HepG2 (cell line): ENCODE results near the gene TCOF1. TPM values are rescaled to one million over a fixed set of nuclear protein-coding genes. Genes with fewer than 3 reads are reported as not detected.

Experiments used
- ATAC-seq: fragments of 200-7000 bp; cut with Tn5 transposase; 3 replicates; pipeline ENCODE4 v1.9.1; 2020; ENCODE audit warnings: mild to moderate bottlenecking, moderate library complexity
- BruUV-seq: library from RNA; stranded (reverse); fragments of 400-500 nt; replicated peaks from 2 replicates; lab custom pipeline; 2021; lab: Mats Ljungman, UMichigan
- CTCF ChIA-PET: fragments of 300-600 bp; formaldehyde crosslinking; extraction: SDS; loops from one replicate; lab custom pipeline; 2021; ENCODE audit warnings: low total read pairs, inconsistent platforms, low intra/inter-chr PET ratio; lab: Yijun Ruan, JAX
- POLR2A ChIA-PET: fragments of 350-600 bp; sonication (Branson Sonifier 250); formaldehyde crosslinking; loops from one replicate; lab custom pipeline; 2020; ENCODE audit warnings: antibody characterized with exemption, inconsistent platforms; lab: Yijun Ruan, JAX
- DNase-seq: peaks from one replicate; pipeline ENCODE4 v3.0.0-alpha.2; 2015; ENCODE audit warnings: low spot score
- FAIRE-seq: peaks from 3 replicates; lab custom pipeline; 2011; peaks lifted over from hg19 to GRCh38; lab: Jason Lieb, UNC
- H2AFZ ChIP-seq: one replicate; pipeline ENCODE4 v1.6.1; 2011; ENCODE audit warnings: low read length, inconsistent platforms
- H3K27ac ChIP-seq: fragments of 300-600 bp; 3 replicates; pipeline ENCODE4 v1.8.0; 2011; ENCODE audit warnings: mixed run types, mild to moderate bottlenecking, mixed read lengths, low read length, inconsistent platforms; ENCODE audit not compliant: insufficient read depth; ENCODE audit errors: extremely low read length
- H3K27me3 ChIP-seq, 2 experiments: fragments of 200-600 bp in 1 of 2; 2 replicates in 1 of 2; 3 replicates in 1 of 2; pipeline versions ENCODE4 v1.6.0 to v1.8.0; 2011; ENCODE audit warnings: low read length in 2 of 2, mild to moderate bottlenecking in 2 of 2, moderate library complexity in 2 of 2, inconsistent platforms in 1 of 2; ENCODE audit not compliant: insufficient read depth in 2 of 2, control insufficient read depth in 1 of 2
- H3K36me3 ChIP-seq, 2 experiments: fragments of 200-600 bp in 1 of 2; replicated peaks in 1 of 2; 2 replicates in 1 of 2; 3 replicates in 1 of 2; pipeline versions ENCODE4 v1.5.1 to v1.8.0; 2011; ENCODE audit warnings: low read length in 2 of 2, inconsistent platforms in 1 of 2; ENCODE audit not compliant: insufficient read depth in 2 of 2, control insufficient read depth in 1 of 2
- H3K4me1 ChIP-seq: 2 replicates; pipeline ENCODE4 v1.5.1; 2012; ENCODE audit warnings: low read length, inconsistent platforms; ENCODE audit not compliant: insufficient read depth
- H3K4me2 ChIP-seq: 2 replicates; pipeline ENCODE4 v1.6.0; 2011; ENCODE audit warnings: low read depth, low read length, inconsistent platforms
- H3K4me3 ChIP-seq, 3 experiments: fragments of 200-600 bp in 1 of 3; sonication (generic), shearing (Covaris generic) in 1 of 3; replicated peaks in 1 of 3; 2 replicates each; pipeline ENCODE4 v1.5.1; 2011 to 2016; ENCODE audit warnings: low read length in 3 of 3, inconsistent platforms in 2 of 3, low read depth in 2 of 3, mild to moderate bottlenecking in 2 of 3, control low read depth in 1 of 3, mixed read lengths in 1 of 3; ENCODE audit not compliant: insufficient read depth in 1 of 3
- H3K79me2 ChIP-seq: one replicate; pipeline ENCODE4 v1.6.1; 2011; ENCODE audit warnings: low read length, inconsistent platforms; ENCODE audit not compliant: insufficient read depth
- H3K9ac ChIP-seq: 2 replicates; pipeline ENCODE4 v1.6.0; 2011; ENCODE audit warnings: mild to moderate bottlenecking, low read depth, low read length, inconsistent platforms; ENCODE audit not compliant: insufficient read depth
- H3K9me3 ChIP-seq: 2 replicates; pipeline ENCODE4 v1.5.1; 2012; ENCODE audit warnings: mild to moderate bottlenecking, low read length
- H4K20me1 ChIP-seq: 2 replicates; pipeline ENCODE4 v1.6.0; 2011; ENCODE audit warnings: inconsistent platforms, mild to moderate bottlenecking, low read length, moderate library complexity; ENCODE audit not compliant: insufficient read depth
- CENPX ChIP-seq: sonication (generic); formaldehyde crosslinking; IDR thresholded peaks from 2 replicates; pipeline ENCODE4 v1.9.0; 2021; ENCODE audit warnings: mild to moderate bottlenecking, missing genetic modification reagents, moderate library complexity
- JUNB ChIP-seq: sonication (generic); formaldehyde crosslinking; IDR thresholded peaks from 2 replicates; pipeline ENCODE4 v1.8.0; 2022; ENCODE audit warnings: missing genetic modification reagents, mild to moderate bottlenecking, borderline replicate concordance
- MAF1 ChIP-seq: sonication (generic); formaldehyde crosslinking; IDR thresholded peaks from 2 replicates; pipeline ENCODE4 v1.5.0; 2020; ENCODE audit warnings: missing genetic modification reagents, borderline replicate concordance
- NONO ChIP-seq, 2 experiments: fragments of 450-650 bp in 1 of 2; sonication (generic) in 1 of 2; formaldehyde crosslinking in 1 of 2; IDR thresholded peaks in 1 of 2; conservative IDR thresholded peaks in 1 of 2; 2 replicates each; pipeline versions ENCODE4 v1.6.1 to v1.8.0; 2017 to 2022; ENCODE audit warnings: mild to moderate bottlenecking in 1 of 2, missing genetic modification reagents in 1 of 2, moderate library complexity in 1 of 2
- ZNF251 ChIP-seq: sonication (generic); formaldehyde crosslinking; IDR thresholded peaks from 2 replicates; pipeline ENCODE4 v1.9.0; 2021; ENCODE audit warnings: mild to moderate bottlenecking, missing genetic modification reagents
- ZNF562 ChIP-seq: sonication (generic); formaldehyde crosslinking; IDR thresholded peaks from 2 replicates; pipeline ENCODE4 v1.8.0; 2022; ENCODE audit warnings: missing genetic modification reagents, borderline replicate concordance
- ZSCAN22 ChIP-seq: sonication (generic); formaldehyde crosslinking; IDR thresholded peaks from 2 replicates; pipeline ENCODE4 v1.4.0; 2020; ENCODE audit warnings: mild to moderate bottlenecking, missing genetic modification reagents
- WGBS: methylation state at CpG from one replicate; pipeline ENCODE4 v1.1.6; 2017; ENCODE audit warnings: low lambda C conversion rate; 5-methylcytosine and 5-hydroxymethylcytosine counted together
- in situ Hi-C: cut with HindIII; loops from 2 replicates; pipeline ENCODE4 v1.10.0; 2017; ENCODE audit warnings: low pct_unique_long_range_greater_than_20kb; ENCODE audit not compliant: extremely low pct_ligation_motif_present
- intact Hi-C: fragments of 100-400 bp; cut with micrococcal nuclease; formaldehyde crosslinking; loops from one replicate; pipeline ENCODE4 v1.10.0; 2022; ENCODE audit not compliant: unreplicated experiment
- polyA plus RNA-seq, 8 experiments: library from polyadenylated mRNA; depleted of rRNA in 3 of 8; stranded (reverse) in 7 of 8; unstranded in 1 of 8; fragments of >200 nt; fragmentation: Illumina TruSeq in 4 of 8; extraction: Trizol in 4 of 8; gene quantifications; 2 replicates each; pipeline versions ENCODE4 v1.2.1 to v1.2.3, GENCODE V29; 2011 to 2016; ENCODE audit warnings: low read depth in 4 of 8, missing spikeins in 1 of 8, mixed read lengths in 1 of 8; ENCODE audit not compliant: insufficient read depth in 1 of 8
- total RNA-seq, 5 experiments: library from RNA; depleted of rRNA; stranded (reverse); fragments of >200 nt; fragmentation: Illumina TruSeq; extraction: Trizol; gene quantifications; 2 replicates each; pipeline ENCODE4 v1.2.3, GENCODE V29; 2016; ENCODE audit warnings: low read depth in 1 of 5
- TF ChIP-seq, protein P1 (sequence below): sonication (generic); formaldehyde crosslinking; IDR thresholded peaks from 2 replicates; pipeline ENCODE4 v1.5.1; 2020; ENCODE audit warnings: mild to moderate bottlenecking, missing genetic modification reagents
- TF ChIP-seq, protein P2 (sequence below): sonication (generic); formaldehyde crosslinking; IDR thresholded peaks from 2 replicates; pipeline ENCODE4 v1.8.0; 2022; ENCODE audit warnings: mild to moderate bottlenecking, missing genetic modification reagents

The TCOF1 gene
- total and polyA plus RNA-seq, 2 of the 13 experiments (the other 11 are each of a cell fraction or from before 2014, with no cell fraction given): 10.1 to 41.6 TPM

DNA sequence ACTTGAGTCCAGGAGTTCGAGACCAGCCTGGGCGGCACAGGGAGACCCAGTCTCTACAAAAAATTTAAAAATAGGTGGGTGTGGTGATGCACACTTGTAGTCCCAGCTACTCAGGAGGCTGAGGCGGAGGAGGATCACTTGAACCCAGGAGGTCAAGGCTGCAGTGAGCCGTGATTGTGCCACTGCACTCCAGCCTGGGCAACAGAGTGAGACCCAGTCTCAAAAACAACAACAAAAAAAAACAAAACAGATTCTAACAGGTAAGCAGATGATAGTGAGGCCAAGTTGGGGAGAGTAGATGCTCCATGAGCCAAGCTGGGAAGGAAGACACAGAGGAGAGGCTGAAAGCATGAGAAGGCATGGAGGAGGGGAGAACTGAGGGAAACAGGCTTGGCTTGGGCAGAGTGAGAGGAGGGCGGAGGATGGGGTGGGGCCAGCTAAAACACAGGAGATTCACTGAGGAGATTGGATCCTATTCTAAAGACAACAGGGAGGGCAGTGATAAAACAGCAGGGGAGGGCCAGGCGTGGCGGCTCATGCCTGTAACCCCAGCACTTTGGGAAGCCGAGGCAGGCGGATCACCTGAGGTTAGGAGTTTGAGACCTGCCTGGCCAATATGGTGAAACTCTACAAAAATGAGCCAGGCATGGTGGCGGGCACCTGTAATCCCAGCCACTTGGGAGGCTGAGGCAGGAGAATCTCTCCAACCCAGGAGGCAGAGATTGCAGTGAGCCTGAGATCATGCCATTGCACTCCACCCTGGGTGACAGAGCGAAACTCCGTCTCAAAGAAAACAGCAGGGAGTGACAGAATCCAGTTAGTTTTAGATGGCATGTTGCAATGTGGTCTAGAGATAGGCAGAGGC is 83.7 kb downstream of the TCOF1 start:
- Histone ChIP-seq H3K36me3 (peaks cover 9 to 27% of the 10 kb centered on the region in 2 experiments), H3K9me3 (no peaks in the 10 kb centered on the region), H3K4me2 (no peak overlapping the region), H3K79me2 (peaks cover 2% of the 10 kb centered on the region), H3K9ac (no peak overlapping the region), H3K27ac (no peak overlapping the region), H3K27me3 (no peaks in the 10 kb centered on the region), H3K4me3 (no peak overlapping the region), H3K4me1 (peaks cover 5% of the 10 kb centered on the region), H2AFZ (no peak overlapping the region), H4K20me1 (peaks cover 28% of the 10 kb centered on the region)
- ChIA-PET CTCF (no interaction called here), POLR2A (interaction anchor here (1.1 to 2.4 kb wide), 3 partner anchors 8 to 28 kb away, joined by 3 to 9 read pairs (median 4); partner anchors contain the start of genes CD74 and RPS14)
- DNase-seq (no peak), ATAC-seq (peak; percentile 40), FAIRE-seq (no peak)
- TF ChIP-seq JUNB (CRISPR knock-in tag): no peak
- 96% methylated on average over 12 of the region's 12 CpGs for WGBS
- in situ Hi-C loops: loop anchor here (10.0 kb wide), 1 partner anchor 146 kb away; no protein-coding TSS in a partner anchor
- intact Hi-C loops: no loop called here
- no TSS peak for BruUV-seq

DNA sequence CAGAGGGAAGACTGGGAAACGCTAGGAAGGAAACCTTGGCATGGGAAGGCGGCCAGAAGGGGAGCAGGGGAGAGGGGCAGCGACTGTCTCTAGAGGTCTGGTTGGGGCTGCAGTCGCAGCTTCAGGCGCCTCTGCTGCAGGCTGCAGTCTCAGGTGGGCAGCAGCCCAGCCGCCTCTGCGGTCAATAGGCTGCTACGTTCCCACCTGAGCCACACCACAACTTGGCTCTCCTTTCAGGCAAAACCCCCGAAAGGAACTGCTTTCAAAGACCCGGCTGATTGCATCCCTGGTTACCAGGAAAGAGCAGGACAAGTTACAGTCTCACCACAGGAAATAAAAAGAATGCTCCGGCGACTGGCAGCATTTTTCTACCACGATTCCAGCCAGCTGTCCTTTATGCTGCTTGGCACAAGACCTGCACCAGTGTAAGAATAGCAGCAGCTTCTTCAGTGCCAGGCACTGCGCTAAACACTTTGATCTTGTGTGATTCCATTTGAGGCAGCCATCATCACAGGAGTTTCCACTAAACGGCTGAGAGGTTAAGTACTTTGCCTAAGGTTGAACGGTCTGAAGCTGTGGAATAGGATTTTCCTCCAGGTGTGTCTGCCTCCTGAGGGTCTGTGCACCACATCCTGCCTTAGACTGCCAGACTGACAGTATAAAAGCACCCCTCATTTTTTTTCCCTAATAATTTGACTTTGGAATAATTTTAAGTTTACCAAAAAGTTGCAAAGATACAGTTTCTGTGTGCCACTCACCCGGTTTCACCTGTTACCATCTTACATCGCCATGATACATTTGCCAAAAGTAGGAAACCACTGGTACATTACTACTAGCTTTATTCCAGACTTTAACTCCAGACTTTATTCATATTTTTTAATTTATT is 84.6 kb downstream of the TCOF1 start:
- peaks cover 11% of the 10 kb centered on the region for H3K79me2 ChIP-seq
- BruUV-seq: no TSS peak
- no peaks in the 10 kb centered on the region for H3K27me3 ChIP-seq
- no peak overlapping the region for H3K27ac ChIP-seq
- ATAC-seq: peak; percentile 45
- intact Hi-C loops: no loop called here
- WGBS: 88% methylated on average over 15 of the region's 18 CpGs
- in situ Hi-C loops: loop anchor here (10.0 kb wide), 1 partner anchor 147 kb away; no protein-coding TSS in a partner anchor
- H4K20me1 ChIP-seq: peaks cover 37% of the 10 kb centered on the region
- H3K4me3 ChIP-seq: no peak overlapping the region
- CTCF ChIA-PET: no interaction called here
- no peak overlapping the region for H3K4me2 ChIP-seq
- DNase-seq: no peak
- H3K36me3 ChIP-seq: peaks cover 15 to 36% of the 10 kb centered on the region in 2 experiments
- H3K9me3 ChIP-seq: no peaks in the 10 kb centered on the region
- FAIRE-seq: no peak
- no peak overlapping the region for H3K9ac ChIP-seq
- H3K4me1 ChIP-seq: peaks cover 14% of the 10 kb centered on the region
- POLR2A ChIA-PET: interaction anchor here (1.1 to 2.4 kb wide), 4 partner anchors 7 to 29 kb away, joined by 3 to 9 read pairs (median 4); partner anchors contain the start of genes CD74 and RPS14
- no peak overlapping the region for H2AFZ ChIP-seq
- TF ChIP-seq ZSCAN22 (no peak), ZNF251 (CRISPR knock-in tag) (no peak), MAF1 (CRISPR knock-in tag) (no peak), NONO (IDR thresholded peaks at IDR 0.05) (no peak), NONO (CRISPR knock-in tag; conservative IDR thresholded peaks at IDR 0.05) (0 out of 2 replicates have a peak, but pooled peaks have one; percentile 17), ZNF562 (CRISPR knock-in tag) (no peak), CENPX (CRISPR knock-in tag) (no peak)
- TF ChIP-seq, protein P1, sequence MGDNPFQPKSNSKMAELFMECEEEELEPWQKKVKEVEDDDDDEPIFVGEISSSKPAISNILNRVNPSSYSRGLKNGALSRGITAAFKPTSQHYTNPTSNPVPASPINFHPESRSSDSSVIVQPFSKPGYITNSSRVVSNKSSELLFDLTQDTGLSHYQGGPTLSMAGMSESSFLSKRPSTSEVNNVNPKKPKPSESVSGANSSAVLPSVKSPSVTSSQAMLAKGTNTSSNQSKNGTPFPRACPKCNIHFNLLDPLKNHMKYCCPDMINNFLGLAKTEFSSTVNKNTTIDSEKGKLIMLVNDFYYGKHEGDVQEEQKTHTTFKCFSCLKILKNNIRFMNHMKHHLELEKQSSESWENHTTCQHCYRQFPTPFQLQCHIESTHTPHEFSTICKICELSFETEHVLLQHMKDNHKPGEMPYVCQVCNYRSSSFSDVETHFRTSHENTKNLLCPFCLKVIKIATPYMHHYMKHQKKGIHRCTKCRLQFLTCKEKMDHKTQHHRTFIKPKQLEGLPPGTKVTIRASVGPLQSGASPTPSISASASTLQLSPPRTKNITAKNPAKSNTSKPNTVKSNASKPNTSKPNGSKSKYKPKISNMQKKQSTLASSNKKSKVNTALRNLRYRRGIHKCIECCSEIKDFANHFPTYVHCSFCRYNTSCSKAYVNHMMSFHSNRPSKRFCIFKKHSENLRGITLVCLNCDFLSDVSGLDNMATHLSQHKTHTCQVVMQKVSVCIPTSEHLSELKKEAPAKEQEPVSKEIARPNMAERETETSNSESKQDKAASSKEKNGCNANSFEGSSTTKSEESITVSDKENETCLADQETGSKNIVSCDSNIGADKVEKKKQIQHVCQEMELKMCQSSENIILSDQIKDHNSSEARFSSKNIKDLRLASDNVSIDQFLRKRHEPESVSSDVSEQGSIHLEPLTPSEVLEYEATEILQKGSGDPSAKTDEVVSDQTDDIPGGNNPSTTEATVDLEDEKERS (CRISPR knock-in tag): no peak
- TF ChIP-seq, protein P2, sequence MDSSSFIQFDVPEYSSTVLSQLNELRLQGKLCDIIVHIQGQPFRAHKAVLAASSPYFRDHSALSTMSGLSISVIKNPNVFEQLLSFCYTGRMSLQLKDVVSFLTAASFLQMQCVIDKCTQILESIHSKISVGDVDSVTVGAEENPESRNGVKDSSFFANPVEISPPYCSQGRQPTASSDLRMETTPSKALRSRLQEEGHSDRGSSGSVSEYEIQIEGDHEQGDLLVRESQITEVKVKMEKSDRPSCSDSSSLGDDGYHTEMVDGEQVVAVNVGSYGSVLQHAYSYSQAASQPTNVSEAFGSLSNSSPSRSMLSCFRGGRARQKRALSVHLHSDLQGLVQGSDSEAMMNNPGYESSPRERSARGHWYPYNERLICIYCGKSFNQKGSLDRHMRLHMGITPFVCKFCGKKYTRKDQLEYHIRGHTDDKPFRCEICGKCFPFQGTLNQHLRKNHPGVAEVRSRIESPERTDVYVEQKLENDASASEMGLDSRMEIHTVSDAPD: no peak
